GM19468 (cell line): ENCODE data around the gene RETREG1.
"Not testable (repeated sequence)": the region's sequence is repeated elsewhere in the genome, so short reads cannot be mapped to it uniquely, and the experiment has no call there.

Source experiments
- ATAC-seq: cut with Tn5 transposase; IDR thresholded peaks from one replicate; pipeline ENCODE4 v1.9.1; 2021; ENCODE audit warnings: mild to moderate bottlenecking, moderate library complexity, moderate number of reproducible peaks; ENCODE audit not compliant: unreplicated experiment; ENCODE audit errors: extremely low read depth

RETREG1 gene

DNA sequence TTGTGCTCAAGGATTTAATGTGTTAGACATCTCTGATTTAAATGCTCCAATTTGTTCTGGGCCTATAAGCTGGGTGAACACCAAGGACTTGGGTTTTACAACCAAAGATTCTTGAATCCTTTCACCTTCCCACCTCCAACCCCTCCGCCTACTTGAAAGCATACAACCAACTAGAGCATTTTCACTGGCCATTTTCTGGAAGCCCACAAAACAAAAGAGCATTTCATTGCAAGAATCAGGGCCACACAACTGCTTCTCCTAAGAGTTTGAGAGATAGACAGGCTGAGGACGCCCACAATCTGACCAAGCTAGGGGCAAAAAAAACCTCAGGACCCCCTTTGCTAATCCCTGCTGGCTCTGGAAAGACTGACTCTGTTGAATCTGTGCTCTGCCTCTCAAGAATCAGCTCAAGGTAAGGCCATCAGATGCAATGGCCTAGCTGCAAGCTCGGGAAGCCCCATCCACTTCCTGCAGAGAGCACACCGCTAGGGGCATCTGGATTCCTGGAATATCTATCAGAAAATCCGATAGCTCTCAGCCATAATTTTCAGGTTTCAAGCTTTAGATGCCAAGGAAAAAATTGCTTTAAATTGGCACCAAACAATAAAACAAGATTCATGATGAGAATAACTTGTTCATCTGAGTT lies 57.7 kb downstream of the RETREG1 start:
- no peak for ATAC-seq

DNA sequence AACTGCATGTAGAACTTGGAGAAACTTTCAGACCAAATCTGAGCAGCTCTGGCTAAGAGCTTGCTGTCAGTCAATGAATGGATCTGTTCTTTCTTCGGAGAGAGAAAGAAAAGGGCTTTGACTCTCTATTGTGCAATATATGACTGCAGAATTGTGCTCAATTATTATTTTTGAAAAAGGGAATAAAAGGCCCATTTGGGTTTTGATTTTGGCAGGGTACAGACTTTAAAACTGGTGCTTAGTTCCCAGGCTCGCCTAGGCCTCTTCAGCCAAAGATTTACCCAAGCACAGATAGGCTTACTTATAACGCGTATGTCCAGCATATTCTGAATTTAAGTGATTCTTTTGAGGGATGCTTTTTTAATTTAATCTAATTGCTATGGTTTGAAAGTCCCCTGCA lies 59.3 kb downstream of the RETREG1 start:
- no peak for ATAC-seq

DNA sequence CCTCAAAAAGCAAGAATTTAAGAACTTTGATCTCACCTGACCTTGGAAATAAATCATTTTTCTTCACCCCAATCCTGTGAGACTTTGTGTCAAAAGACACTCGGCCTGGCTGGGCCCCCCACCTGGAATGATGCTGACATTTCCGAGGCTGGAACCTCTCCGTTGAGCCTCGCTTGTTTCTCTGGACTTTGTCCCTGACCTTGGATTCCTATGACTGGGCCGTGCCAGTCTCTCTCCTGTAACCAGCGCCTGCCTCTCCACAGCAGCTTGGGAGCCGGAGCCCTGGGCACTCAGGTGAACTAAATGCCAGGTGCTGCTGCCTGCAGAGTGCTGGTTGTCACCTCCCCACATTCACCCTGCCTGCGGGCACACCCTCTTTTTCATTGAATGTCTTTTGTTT lies 62.7 kb downstream of the RETREG1 start:
- no peak for ATAC-seq

DNA sequence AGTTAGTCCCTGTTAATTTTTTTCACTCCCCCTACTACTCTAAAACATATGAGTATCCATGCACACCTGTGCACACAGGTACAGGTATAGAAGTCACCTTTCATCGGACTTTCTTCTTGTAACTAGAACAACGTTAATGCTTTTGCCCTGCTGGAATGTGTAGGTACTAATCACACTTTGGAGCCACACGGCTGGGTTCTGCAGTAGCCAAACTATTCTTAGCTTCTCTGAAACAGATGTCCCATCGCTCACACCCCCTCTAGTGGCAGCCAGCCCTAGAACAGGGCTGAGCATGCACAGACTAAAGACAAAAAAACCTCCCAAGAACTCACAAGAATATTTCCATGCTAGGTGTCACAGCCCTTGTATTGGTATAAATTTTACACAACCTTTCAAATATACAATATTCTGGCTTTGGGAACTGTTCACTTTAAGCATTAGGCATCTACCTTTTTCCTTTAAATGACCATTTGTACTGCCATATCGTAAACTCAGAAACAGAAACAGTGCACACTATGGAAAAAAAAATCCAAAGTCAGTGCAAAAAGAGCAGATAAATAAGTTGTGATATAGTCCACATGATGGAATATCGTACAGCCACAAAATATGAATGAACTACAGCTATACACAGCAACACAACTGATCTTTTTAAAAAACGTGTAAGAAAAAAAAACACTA lies 64.0 kb downstream of the RETREG1 start:
- ATAC-seq, result peak; percentile 91

DNA sequence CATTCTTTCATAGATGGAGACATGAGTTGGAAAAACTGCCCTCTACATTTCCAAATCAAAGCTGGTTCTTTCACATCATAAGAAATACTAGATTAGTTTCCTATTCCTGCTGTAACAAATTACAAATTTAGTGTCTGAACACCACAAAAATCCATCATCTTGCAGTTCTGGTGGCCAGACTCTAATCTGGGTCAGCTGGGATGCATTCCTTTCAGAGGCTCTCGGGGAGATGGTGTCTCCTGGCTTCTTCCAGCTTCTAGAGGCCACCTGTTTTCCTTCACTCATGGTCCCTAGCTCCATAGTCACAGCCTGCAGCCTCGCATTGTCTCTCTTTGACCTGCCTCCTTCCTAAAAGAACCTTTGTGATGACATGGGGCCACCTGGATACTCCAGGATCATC lies 65.2 kb downstream of the RETREG1 start:
- no peak for ATAC-seq

DNA sequence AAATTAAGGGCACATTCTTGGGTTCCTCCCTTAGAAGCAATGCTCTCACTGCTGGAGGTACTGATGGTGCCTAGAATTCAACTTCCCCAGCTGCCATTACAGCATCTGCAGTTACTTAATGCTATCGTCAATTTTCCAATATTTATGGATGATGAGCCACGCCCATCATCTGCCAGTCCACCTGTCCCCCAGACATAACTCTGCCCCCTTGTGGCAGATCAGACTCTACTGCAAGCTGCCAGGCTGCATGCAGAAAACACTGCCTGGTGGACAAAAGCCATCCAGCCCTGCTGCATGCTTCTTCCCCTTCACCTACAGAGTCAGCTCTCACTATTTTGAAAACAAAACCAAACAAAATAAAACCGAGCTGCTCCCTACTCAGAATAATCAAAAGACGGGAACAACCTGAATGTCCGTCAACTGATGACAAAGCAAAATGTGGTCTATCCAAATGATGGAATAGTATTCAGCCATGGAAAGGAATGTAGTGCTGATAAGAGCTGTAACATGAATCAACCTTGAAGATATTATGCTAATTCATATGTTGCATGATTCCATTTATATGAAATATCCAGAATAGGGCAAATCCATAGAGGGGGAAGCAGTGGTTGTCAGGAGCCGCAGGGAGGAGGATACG lies 66.4 kb downstream of the RETREG1 start:
- ATAC-seq, result peak; percentile 62

DNA sequence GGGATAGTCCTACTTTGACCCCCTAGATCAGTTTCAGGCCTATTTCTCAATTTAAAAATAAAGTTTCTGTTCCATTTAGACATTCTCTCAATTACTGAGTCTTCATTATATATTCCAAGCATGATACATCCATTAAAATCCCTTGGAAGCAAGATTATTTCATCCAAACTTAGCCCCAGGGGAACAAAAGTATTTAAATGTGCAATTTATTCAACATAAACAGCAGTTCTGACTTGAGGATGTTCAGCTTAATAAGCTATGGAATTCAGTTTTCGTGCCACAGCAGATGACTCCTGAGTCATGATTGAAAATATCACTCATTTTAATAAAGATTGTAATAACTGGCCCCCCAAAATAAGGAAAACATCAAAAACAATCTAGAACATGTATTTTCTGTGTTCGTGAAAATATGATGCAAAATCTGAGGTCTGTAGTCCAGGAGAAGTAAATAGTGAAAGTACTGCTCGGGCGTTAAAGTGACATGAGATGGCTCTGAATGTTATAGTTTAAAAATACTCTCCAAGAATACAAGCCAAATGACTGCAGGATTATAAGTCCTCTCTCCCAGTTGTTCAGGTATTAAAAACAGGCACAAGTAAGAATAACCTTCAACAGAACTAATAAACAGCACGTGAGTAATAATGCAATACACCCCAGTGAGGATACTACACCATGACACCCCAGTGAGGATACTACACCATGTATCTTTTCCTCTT lies 67.1 kb downstream of the RETREG1 start:
- no peak for ATAC-seq

DNA sequence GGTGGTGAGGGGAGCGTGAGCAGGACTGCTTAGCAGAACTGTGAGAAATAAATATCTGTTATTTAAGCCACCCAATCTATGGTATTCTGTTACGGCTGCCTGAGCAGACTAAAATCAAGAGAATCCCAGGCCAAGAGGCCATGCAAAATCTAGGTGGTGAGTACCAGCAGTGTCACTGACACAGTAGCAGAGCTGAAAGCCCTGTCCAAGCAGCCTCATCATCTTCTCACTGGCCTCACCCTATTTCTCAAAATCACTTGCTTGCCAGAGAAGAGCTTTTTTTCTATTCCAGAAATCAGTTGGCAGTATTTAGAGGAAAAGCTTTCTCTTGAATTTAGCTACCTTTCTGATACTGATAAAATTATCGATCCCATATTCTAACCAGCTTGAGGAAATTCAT lies 68.0 kb downstream of the RETREG1 start:
- ATAC-seq, result no peak

DNA sequence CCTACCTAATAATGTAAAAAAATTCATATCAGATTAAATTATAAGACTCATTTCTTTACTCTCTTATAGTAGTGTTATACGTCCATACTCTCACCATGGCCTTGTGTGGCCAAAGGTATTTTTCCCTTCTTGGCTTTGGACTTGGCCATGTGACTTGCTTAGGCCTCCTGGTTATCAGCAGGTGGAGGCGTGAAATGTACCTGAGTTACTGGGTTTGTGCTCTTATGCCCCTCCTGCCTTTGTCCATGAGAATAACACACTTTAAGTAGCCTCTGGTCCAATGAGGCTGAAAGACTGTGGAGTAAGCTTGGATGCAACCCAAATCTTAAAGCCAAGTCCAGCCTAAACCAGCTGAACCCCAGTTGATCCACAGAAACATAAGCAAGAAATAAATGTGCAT lies 68.7 kb downstream of the RETREG1 start:
- ATAC-seq, result no peak

DNA sequence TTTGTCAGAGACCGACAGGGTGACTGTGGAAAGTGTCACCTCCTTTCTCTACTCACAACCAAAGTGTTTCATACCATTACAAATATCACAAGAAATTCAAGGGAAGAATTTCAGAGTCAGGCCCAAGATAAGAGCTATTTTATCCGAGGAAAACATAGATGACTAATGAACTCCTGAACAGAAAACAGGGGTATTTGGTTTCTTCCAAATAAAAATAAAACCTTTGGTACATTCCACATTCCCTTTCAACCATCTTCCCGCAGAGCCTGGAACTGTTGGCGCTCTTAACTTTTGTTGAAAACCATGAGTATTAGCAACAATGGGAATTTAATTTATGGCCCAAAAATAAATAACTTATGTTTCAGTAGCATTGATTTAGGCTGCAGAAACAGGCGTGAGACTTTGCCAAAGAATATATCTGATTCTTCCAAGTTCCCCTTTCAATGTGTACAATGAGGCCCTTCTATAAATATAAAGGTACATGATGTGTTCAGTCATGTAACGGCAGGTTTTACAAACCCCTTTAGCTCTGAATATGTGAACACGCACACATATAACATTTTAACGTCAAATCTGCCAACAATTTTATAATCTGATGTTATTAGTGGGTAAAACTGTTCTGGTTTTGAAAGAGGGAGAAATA lies 69.5 kb downstream of the RETREG1 start:
- no peak for ATAC-seq

DNA sequence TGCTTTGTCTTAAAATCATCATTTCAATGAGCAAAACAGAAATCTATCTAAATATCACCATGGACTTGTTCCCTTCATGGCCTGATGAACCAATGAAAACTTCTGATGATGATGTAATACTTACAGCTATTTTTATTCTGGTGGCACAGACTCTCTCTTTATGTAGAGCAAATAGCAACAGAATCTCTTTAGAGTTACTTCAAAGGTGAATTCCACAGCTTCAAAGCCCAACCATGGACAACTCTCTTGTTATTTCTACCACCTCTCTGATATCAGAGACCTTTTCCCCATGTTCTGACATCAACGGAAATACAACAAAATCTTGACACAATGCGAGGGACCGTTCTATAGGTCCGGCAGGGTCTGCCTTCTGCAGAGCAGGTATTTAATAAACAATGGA lies 70.1 kb downstream of the RETREG1 start:
- no peak for ATAC-seq

DNA sequence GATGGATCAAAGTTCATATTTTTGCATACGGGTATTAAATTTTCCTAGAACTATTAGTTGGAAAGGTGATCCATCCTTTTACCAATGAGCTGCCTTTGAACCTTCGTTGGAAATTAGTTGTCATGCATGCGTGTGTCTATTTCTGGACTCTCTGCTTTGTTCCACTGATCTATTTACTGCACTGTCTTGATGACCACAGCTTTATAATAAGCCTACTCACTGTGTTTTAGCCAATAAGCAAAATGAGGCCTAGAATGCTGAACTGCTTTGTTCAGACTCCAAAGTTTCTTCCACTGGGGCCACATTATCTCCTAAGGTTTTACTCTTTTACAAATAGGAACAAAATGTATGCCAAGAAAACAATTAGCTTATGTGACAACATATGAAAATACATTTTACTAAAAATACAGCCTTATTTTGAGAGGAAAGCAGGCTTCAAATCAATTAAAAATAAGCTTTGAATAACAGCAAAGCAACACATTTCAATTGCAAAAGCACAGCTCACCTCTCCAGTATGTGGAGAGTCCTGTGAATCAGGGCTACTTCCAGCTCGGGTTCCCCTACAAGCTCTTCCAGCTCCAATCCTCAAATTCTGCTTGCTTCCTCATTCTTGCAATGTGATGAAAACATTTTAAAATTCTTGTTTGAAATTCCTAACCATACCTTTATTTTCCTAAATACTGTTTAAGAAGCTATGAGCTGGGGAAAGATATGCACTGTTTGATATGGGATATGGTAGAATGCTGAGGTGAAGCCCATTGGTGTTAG lies 72.0 kb downstream of the RETREG1 start:
- no peak for ATAC-seq

DNA sequence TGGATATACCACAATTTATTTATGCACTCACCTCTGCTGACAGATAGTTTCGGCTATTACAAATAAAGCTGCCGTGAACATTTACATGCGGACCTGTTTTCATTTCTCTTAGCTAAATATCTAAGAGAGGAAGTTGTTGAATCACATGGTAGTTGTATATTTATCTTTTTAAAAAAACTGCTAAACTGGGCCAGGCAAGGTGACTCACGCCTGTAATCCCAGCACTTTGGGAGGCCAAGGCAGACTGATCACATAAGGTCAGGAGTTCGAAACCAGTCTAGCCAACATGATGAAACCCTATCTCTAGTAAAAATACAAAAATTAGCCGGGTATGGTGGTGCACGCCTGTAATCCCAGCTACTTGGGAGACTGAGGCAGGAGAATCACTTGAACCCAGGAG lies 73.6 kb downstream of the RETREG1 start:
- ATAC-seq, result not testable (repeated sequence)

DNA sequence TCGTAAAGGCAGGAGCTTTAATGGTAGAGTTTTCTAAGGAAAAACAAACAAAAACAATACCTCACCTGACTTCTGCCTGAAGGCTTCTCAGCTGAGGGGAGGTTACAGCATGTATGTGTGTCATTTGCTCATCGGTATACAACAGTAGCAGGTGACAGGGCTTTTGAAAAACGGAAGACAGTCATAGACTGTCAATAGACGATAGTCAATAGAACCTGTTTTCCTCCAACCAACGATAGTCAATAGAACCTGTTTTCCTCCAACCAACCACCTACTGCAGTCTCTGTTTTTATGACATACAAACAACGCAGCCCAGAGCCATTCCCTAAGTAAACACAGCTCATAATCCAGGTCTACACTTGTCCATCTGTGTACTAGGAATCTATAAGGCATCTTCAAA lies 74.6 kb downstream of the RETREG1 start:
- no peak for ATAC-seq

DNA sequence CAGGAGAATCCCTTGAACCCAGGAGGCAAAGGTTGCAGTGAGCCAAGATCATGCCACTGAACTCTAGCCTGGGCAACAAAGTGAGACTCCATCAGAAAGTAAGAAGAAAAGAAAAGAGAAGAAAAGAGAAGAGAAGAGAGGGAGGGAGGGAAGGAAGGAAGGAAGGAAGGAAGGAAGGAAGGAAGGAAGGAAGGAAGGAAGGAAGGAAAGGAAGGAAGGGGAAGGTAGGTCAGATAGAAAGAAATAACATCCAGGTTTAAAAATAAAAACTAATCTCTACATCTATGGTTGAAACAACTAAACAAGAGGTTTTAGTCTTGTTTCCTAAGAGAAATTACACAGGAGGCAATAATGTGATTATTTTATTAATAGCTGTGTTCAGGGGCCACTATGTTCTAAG lies 75.2 kb downstream of the RETREG1 start:
- ATAC-seq, result not testable (repeated sequence)

DNA sequence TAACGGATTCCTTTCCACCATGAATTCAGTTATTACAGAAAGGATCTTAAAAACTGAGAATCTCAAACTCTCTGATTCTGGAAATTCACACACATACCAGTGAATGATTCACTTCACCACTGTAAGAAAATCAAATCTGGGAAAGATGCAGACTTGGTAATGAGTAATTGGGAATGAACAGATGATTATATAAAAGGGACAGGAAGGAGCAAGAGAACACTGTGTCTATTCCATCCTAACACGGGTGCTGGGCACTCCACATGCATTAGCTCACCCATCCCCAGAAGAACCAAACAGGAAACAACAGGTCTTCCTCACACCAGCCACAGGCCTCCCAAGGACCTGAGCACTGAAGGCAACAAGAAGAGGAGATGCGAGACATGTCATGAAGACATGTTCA lies 76.4 kb downstream of the RETREG1 start:
- no peak for ATAC-seq

DNA sequence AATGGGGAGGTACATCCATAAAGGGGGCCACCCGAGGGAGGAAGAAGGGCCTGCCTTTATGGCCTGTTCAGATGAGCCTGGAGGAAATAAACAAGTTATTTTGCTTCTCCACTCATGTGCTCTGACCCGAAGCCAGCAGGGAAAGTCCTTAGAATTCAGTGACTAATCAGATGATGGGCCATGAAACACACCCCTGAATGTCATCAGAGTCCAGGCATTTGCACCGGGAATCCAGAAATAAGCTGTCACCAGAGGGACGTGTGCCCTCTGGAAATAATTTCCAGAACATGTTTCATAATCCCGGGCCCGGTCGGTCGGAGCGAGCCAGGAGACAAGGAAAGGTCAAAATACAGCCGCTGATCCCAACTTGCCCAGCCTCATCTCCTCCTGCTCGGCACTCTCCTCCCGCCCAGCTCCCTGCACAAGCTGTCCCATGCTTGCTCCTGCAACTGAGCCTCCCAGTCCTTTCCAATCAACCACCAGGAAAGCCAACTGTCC lies 77.6 kb downstream of the RETREG1 start:
- ATAC-seq, result no peak

DNA sequence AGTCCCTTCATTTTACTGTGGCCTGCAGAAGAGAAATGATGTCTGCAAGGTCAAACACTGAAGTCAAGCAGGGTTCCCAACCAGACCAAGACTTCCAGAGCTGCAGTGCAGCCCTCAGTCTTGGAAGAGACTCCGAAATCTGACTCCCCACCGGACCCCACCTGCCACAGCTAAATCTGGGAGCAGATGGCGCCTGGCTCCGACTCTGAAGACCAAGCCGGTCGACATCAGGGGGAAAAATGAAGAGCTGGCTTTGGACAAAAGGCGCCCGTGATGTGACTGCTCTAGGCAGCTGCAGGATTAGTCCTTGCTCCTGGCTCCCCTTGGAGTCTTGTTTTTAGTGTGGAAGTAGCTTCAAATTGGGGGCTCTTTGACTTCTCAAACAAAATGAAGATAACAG lies 78.8 kb downstream of the RETREG1 start:
- no peak for ATAC-seq

DNA sequence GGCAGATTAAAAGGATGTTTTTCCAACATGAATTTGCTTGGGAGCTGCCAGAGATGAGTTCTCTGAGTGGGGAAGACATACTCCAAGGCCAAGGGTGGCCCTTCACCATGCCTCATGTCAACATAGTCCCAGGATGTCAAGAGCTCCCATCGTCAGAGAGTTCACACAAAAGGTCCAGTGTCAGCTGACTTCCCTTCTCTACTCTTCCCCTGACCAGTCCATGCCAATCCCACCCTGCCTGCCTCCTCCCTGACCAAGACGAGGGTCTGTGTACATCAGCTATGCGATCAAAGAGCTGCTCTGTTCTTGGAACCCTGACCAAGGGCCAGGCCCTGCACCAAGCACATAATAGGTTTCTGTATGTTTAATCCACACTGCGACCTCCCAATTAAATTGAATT lies 80.0 kb downstream of the RETREG1 start:
- no peak for ATAC-seq

DNA sequence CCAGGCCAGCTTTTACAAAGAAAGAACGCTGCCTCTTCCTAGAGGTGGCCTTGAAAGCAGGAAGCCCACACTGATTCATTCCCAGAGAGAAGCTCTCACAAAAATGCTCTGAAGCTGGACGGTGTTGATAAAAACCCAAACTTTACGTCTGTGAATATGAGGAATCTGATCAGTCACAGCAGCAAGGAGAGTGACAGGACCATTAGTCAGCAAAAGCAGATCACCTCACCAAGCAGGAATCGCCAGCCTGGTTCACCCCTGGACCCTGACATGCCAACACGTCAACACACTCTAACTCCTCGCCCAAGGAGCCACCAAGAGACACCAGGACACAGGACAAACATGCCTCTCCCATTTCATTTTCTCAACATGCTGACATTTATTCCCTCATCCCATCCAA lies 80.6 kb downstream of the RETREG1 start:
- ATAC-seq, result no peak
